ENCODE data around the gene TRIM41. TPM values are rescaled to one million over a fixed set of nuclear protein-coding genes. Genes with fewer than 3 reads are reported as not detected.

Gene TRIM41
- polyA plus RNA-seq, 1 of the 3 experiments (the other 2 are of a cell fraction) = 35.9 TPM

GRCh38 chr5:181192337-181193046 lies 30.6 kb upstream of the TRIM41 start (continued):
- TF ChIP-seq REST (IDR thresholded peaks at IDR 0.05; ENCODE audit: low read depth, low read length) = no peak
- no peak for TF ChIP-seq TAF1 (IDR thresholded peaks at IDR 0.05; ENCODE audit: borderline replicate concordance, low read depth, low read length)
- TF ChIP-seq ELF1 (IDR thresholded peaks at IDR 0.05) = no peak
- no peak for TF ChIP-seq NRF1 (IDR thresholded peaks at IDR 0.05; ENCODE audit: low read depth, low read length)
- no peak for TF ChIP-seq EP300 (IDR thresholded peaks at IDR 0.05; ENCODE audit: borderline replicate concordance in 1 of 2, low read depth in 1 of 2, low read length in 1 of 2)
- no peak for TF ChIP-seq USF1 (IDR thresholded peaks at IDR 0.05; ENCODE audit: borderline replicate concordance, low read depth)

- no peaks in the 10 kb centered on the region for H3K36me3 ChIP-seq (replicated peaks in 1 of 2; ENCODE audit: control insufficient read depth in 1 of 2, insufficient read depth in 2 of 2, low read length in 1 of 2)
Measured at GRCh38 chr5:181193656-181194055, 29.4 kb upstream of the TRIM41 start.

More at GRCh38 chr5:181193656-181194055, 29.4 kb upstream of the TRIM41 start:
- DNase-seq = no peak
- Histone ChIP-seq H3K4me3 (ENCODE audit: low read depth in 2 of 2, low read length in 1 of 2) (no peak overlapping the region), H2AFZ (ENCODE audit: low read depth) (no peak overlapping the region), H3K79me2 (ENCODE audit: insufficient read depth) (peaks cover 6% of the 10 kb centered on the region; the same call in 1 of the 2 replicates), H3K27me3 (ENCODE audit: insufficient read depth) (no peaks in the 10 kb centered on the region), H3K9me2 (no peaks in the 10 kb centered on the region), H3F3A (replicated peaks; ENCODE audit: insufficient read depth) (peaks cover 10% of the 10 kb centered on the region), H3K4me2 (no peak overlapping the region), H3K4me1 (ENCODE audit: control insufficient read depth in 1 of 2, insufficient read depth in 2 of 2, low read depth in 1 of 2, low read length in 1 of 2) (peaks cover 0 to 18% of the 10 kb centered on the region in 2 experiments; a peak in 1 of 4 replicates), H3K9ac (no peak overlapping the region), H3K9me3 (no peaks in the 10 kb centered on the region), H4K20me1 (ENCODE audit: insufficient read depth) (no peaks in the 10 kb centered on the region), H3K27ac (ENCODE audit: low read depth in 2 of 2, low read length in 1 of 2) (no peak overlapping the region)
- TF ChIP-seq EZH2phosphoT487 (IDR thresholded peaks at IDR 0.05; ENCODE audit: borderline replicate concordance, low read depth) (no peak), CHD2 (IDR thresholded peaks at IDR 0.05; ENCODE audit: low read length, partially characterized antibody) (no peak), GATA2 (CRISPR knock-in tag; IDR thresholded peaks at IDR 0.05) (no peak), CTCF (IDR thresholded peaks at IDR 0.05) (no peak), RFX5 (IDR thresholded peaks at IDR 0.05; ENCODE audit: low read length) (no peak), IRF3 (IDR thresholded peaks at IDR 0.05; ENCODE audit: low read depth, low read length) (no peak)
- WGBS (ENCODE audit: low lambda C conversion rate) = 84% methylated on average over 2 of the region's 2 CpGs
- POLR2A ChIA-PET = no interaction called here
- CTCF ChIA-PET = interaction anchor here (1.6 to 7.4 kb wide), 3 partner anchors 9 to 12 kb away, joined by 4 to 72 read pairs (median 9); partner anchors contain the start of gene TRIM7
